ENCODE results near the gene PPP2R5D.
"Not testable (repeated sequence)": the region's sequence is repeated elsewhere in the genome, so short reads cannot be mapped to it uniquely, and the experiment has no call there.

The PPP2R5D gene

DNA sequence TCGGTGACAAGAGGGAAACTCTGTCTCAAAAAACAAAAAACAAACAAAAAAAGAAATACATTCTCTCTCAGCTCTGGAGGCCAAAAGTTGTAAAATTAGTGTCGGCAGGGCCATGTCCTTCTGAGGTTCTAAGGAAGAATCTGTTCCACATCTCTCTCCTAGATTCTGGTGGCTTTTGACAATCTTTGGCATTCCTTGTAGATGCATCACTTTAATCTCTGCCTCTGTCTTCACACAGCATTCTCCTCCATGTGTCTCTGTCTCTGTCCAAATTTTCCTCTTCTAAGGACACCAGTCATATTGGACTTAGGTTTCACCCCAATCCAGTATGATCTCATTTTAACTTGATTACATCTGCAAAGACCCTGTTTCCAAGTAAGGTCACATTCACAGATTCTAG is 9.1 kb downstream of the PPP2R5D start:
- TF ChIP-seq, protein P1, sequence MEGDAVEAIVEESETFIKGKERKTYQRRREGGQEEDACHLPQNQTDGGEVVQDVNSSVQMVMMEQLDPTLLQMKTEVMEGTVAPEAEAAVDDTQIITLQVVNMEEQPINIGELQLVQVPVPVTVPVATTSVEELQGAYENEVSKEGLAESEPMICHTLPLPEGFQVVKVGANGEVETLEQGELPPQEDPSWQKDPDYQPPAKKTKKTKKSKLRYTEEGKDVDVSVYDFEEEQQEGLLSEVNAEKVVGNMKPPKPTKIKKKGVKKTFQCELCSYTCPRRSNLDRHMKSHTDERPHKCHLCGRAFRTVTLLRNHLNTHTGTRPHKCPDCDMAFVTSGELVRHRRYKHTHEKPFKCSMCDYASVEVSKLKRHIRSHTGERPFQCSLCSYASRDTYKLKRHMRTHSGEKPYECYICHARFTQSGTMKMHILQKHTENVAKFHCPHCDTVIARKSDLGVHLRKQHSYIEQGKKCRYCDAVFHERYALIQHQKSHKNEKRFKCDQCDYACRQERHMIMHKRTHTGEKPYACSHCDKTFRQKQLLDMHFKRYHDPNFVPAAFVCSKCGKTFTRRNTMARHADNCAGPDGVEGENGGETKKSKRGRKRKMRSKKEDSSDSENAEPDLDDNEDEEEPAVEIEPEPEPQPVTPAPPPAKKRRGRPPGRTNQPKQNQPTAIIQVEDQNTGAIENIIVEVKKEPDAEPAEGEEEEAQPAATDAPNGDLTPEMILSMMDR (conservative IDR thresholded peaks at IDR 0.05; ENCODE audit: low read length): no peak
- peak; percentile 34 for DNase-seq (ENCODE audit: low read depth)
- no peak overlapping the region for H3K4me3 ChIP-seq (ENCODE audit: low read length)

DNA sequence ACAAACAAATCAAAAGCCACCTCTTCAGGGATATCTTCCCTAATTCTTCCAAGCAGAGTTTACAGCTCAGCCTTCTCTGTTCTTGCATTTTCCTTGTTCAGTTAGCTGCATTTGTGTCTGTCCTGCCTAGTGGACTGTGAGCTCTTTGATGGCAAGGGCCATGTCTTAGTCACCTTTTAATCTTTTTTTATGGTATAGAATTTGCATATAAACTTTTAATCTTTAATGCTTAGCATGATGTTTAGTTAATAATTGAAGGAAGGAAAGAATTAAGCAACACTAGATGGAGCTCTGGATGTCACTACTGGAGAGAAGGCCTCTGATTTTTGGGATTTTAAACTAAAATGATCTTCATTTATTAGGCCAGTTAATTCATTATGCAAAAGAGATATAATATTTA is 12.1 kb downstream of the PPP2R5D start:
- no peak overlapping the region for H3K4me3 ChIP-seq (ENCODE audit: low read length)
- TF ChIP-seq, protein P1 (conservative IDR thresholded peaks at IDR 0.05; ENCODE audit: low read length): peak; percentile 12; the same call in 1 of the 2 replicates
- no peak for DNase-seq (ENCODE audit: low read depth)

DNA sequence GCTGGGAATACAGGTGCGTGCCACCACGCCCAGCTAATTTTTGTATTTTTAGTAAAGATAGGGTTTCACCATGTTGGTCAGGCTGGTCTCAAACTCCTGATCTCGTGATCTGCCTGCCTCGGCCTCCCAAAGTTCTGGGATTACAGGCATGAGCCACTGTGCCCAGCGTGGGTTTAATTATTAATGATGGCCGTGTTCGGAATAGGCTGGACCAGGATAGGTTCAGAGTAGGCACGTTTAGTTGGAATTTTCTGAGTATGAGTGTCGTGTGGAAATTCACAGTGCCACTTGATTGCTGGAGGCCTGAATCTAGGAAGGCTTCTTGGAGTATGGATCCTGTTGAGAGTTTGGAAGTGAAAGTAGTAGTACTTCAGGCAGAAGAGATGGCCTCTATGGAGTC is 13.8 kb downstream of the PPP2R5D start:
- H3K4me3 ChIP-seq (ENCODE audit: low read length); DNase-seq (ENCODE audit: low read depth): not testable (repeated sequence)

DNA sequence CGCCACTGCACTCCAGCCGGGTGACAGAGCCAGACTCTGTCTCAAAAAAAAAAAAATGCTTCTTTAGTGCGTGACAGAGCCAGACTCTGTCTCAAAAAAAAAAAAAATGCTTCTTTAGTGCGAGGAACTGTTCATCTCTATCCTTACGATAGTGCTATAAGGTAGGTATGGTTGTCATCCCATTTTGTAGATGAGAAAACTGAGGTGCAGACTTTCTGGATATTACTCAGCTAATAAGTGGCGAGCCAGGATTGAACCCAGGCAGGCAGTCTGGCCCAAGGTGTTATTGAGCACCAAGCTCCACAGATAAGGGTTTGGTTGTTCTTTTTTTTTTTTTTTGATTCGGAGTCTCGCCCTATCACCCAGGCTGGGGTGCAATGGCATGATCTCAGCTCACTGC is 17.5 kb downstream of the PPP2R5D start:
- TF ChIP-seq, protein P1 (conservative IDR thresholded peaks at IDR 0.05; ENCODE audit: low read length): no peak
- no peak overlapping the region for H3K4me3 ChIP-seq (ENCODE audit: low read length)
- DNase-seq (ENCODE audit: low read depth): no peak

DNA sequence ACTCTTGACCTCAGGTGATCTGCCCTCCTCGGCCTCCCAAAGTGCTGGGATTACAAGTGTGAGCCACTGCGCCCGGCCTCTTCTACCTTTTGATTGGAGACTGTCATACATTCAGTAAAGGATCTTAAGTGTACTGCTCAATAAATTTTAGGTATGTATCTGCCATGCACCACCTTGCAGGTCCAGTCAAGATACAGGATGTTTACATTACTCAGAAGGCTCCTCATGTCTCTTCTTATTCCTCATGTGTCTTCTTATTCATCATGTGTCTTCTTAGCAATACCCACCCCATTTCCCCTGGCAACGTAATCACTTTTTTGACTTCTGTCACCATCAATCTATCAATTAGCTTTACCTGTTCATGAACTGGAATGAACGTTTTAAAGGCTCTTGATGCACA is 21.5 kb downstream of the PPP2R5D start:
- TF ChIP-seq, protein P1 (conservative IDR thresholded peaks at IDR 0.05; ENCODE audit: low read length): no peak
- DNase-seq (ENCODE audit: low read depth): no peak
- H3K4me3 ChIP-seq (ENCODE audit: low read length): no peak overlapping the region

DNA sequence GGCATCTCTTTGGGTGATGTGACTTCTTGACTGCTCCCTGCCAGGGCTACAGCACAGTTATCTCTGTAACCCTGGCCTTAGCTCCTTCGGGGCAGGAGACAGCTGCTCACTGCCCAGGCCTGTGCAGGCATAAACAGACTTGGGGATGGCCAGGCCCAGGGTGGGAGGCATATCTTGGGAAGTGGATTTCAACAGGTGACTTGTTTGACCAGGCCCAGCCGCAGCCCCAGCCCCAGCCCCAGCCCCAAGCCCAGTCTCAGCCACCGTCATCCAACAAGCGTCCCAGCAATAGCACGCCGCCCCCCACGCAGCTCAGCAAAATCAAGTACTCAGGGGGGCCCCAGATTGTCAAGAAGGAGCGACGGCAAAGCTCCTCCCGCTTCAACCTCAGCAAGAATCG is 21.9 kb downstream of the PPP2R5D start:
- TF ChIP-seq, protein P1 (conservative IDR thresholded peaks at IDR 0.05; ENCODE audit: low read length): no peak
- DNase-seq (ENCODE audit: low read depth): no peak
- H3K4me3 ChIP-seq (ENCODE audit: low read length): no peak overlapping the region

DNA sequence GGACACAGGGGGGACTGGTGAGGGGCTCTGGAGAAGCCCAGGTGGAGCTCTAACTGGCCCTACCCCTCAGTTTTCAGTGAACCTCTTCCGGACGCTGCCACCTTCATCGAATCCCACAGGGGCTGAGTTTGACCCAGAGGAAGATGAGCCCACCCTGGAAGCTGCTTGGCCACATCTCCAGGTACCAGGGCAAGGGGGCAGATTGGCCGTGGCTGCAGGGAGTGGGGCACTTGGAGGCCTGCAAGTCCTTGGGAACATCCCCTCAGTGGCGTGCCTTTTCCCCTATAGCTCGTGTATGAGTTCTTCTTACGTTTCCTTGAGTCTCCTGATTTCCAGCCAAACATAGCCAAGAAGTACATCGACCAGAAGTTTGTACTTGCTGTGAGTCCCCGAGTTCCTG is 22.8 kb downstream of the PPP2R5D start:
- no peak overlapping the region for H3K4me3 ChIP-seq (ENCODE audit: low read length)
- TF ChIP-seq, protein P1 (conservative IDR thresholded peaks at IDR 0.05; ENCODE audit: low read length): no peak
- DNase-seq (ENCODE audit: low read depth): no peak

DNA sequence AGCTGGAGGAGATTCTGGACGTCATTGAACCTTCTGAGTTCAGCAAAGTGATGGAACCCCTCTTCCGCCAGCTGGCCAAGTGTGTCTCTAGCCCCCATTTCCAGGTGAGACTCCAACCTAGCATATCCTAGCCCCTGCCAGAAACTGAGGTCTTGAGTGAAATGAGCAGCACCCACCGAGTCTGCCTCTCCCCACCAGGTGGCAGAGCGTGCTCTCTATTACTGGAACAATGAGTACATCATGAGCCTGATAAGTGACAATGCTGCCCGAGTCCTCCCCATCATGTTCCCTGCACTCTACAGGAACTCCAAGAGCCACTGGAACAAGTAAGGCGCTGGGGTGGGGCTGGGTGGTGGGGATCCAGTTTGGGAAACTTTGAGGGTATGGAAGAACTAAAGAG is 24.8 kb downstream of the PPP2R5D start:
- DNase-seq (ENCODE audit: low read depth): peak; percentile 40
- TF ChIP-seq, protein P1 (conservative IDR thresholded peaks at IDR 0.05; ENCODE audit: low read length): peak; percentile 54
- no peak overlapping the region for H3K4me3 ChIP-seq (ENCODE audit: low read length)

Measured in AG10803 (cell line).